Measurements from ENCODE around the gene CRAMP1. TPM values are rescaled to one million over a fixed set of nuclear protein-coding genes. Genes with fewer than 3 reads are reported as not detected.

The CRAMP1 gene
- total and polyA plus RNA-seq, 2 of the 8 experiments (the other 6 are each of a cell fraction or from before 2014, with no cell fraction given) = 19.2 to 23.2 TPM

DNA sequence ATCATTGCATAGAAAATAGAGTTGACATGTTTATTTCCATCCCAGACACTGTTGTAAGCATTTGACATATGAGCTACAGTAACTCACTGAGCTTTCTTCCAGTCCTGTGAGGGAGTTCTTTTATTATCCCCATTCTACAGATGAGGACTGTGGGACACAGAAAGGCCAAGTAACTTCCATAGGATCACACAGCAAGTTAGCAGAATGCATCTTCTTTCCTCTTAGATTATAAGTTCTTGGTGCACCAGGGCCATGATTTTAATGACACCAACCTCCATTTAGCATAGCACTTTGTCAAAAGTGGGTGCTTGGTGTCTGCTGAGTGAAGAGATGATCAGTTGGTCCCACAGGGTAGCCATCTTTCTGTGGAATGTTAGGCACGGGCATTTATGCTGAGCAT, 78.7 kb downstream of the CRAMP1 start:
- no peaks in the 10 kb centered on the region for H3K27me3 ChIP-seq (replicated peaks in 1 of 4; ENCODE audit: control insufficient read depth in 3 of 4, extremely low read depth in 1 of 4, insufficient read depth in 3 of 4, low read length in 3 of 4)
- no peak overlapping the region for H4K91ac ChIP-seq (replicated peaks; ENCODE audit: insufficient read length, low read length)
- no peak overlapping the region for H3K4me2 ChIP-seq (ENCODE audit: insufficient read depth in 1 of 2, low read depth in 2 of 2, low read length in 2 of 2)
- H3K27ac ChIP-seq (ENCODE audit: low read depth, low read length) = no peak overlapping the region
- no peak for TF ChIP-seq JUND (IDR thresholded peaks at IDR 0.05; ENCODE audit: low read length)
- no peak for TF ChIP-seq TCF12 (IDR thresholded peaks at IDR 0.05; ENCODE audit: low read depth, low read length)
- TF ChIP-seq RFX5 (IDR thresholded peaks at IDR 0.05; ENCODE audit: borderline replicate concordance, low read depth, low read length) = no peak
- TF ChIP-seq TAF1 (IDR thresholded peaks at IDR 0.05; ENCODE audit: low read depth, low read length) = no peak
- TF ChIP-seq CHD1 (IDR thresholded peaks at IDR 0.05; ENCODE audit: low read depth, low read length) = no peak
- no peak for TF ChIP-seq NRF1 (IDR thresholded peaks at IDR 0.05; ENCODE audit: low read depth, low read length)
- TF ChIP-seq EZH2 (IDR thresholded peaks at IDR 0.05; ENCODE audit: low read depth, low read length, severe bottlenecking) = no peak
- TF ChIP-seq YY1 (IDR thresholded peaks at IDR 0.05; ENCODE audit: low read depth, low read length) = no peak
- TF ChIP-seq SIX5 (IDR thresholded peaks at IDR 0.05; ENCODE audit: low read depth, low read length) = no peak
- no peak overlapping the region for H3K14ac ChIP-seq (ENCODE audit: insufficient read length)
- H3K36me3 ChIP-seq (ENCODE audit: control insufficient read depth in 2 of 4, insufficient read depth in 4 of 4, low read length in 3 of 4) = peaks cover 33 to 77% (median 72%) of the 10 kb centered on the region in 4 experiments
- H2BK15ac ChIP-seq (ENCODE audit: low read length) = no peak overlapping the region
- H3K56ac ChIP-seq (replicated peaks; ENCODE audit: insufficient read length, low read depth, low read length) = no peak overlapping the region
- no peak overlapping the region for H4K8ac ChIP-seq (ENCODE audit: extremely low read depth, insufficient read depth, low read length)
- H4K5ac ChIP-seq (ENCODE audit: insufficient read length, low read depth, low read length) = no peak overlapping the region
- H3K9ac ChIP-seq (replicated peaks in 1 of 4; ENCODE audit: extremely low read depth in 1 of 4, low read depth in 3 of 4, low read length in 3 of 4) = no peak overlapping the region
- peaks cover 16 to 83% of the 10 kb centered on the region in 2 experiments for H3K79me2 ChIP-seq (ENCODE audit: control insufficient read depth in 1 of 2, insufficient read depth in 2 of 2, low read length in 2 of 2)
- DNase-seq (ENCODE audit: low read depth in 1 of 2, low spot score in 2 of 2) (no peak), FAIRE-seq (no peak)
- H2BK12ac ChIP-seq (ENCODE audit: low read depth, low read length) = no peak overlapping the region
- H3K23ac ChIP-seq (ENCODE audit: insufficient read length) = no peak overlapping the region
- H3K4ac ChIP-seq (replicated peaks; ENCODE audit: insufficient read length, low read depth, low read length) = no peak overlapping the region
- H2BK20ac ChIP-seq (ENCODE audit: low read length) = no peak overlapping the region
- H2BK5ac ChIP-seq (ENCODE audit: low read depth, low read length) = no peak overlapping the region
- H2BK120ac ChIP-seq (replicated peaks; ENCODE audit: low read depth, low read length) = no peak overlapping the region
- no peak overlapping the region for H3K4me3 ChIP-seq (ENCODE audit: extremely low read depth in 1 of 4, insufficient read depth in 2 of 4, low read depth in 3 of 4, low read length in 4 of 4)
- 92% methylated on average over 1 of the region's 1 CpG; no CpG with 5 or more reads in 1 of the 2 experiments for WGBS, 2 experiments (ENCODE audit: extremely low coverage in 1 of 2, insufficient coverage in 1 of 2, insufficient read length in 1 of 2, insufficient replicate concordance in 2 of 2, low coverage in 1 of 2, low lambda C conversion rate in 2 of 2, missing lambda C conversion rate in 1 of 2)
- H3K9me3 ChIP-seq (ENCODE audit: insufficient read depth in 2 of 2, low read depth in 1 of 2, low read length in 1 of 2) = no peaks in the 10 kb centered on the region
- ChIA-PET CTCF (ENCODE audit: partially characterized antibody) (interaction anchor here (0.7 to 1.6 kb wide), 6 partner anchors 9 to 74 kb away, joined by 3 to 7 read pairs (median 4); no protein-coding TSS in a partner anchor), POLR2A (ENCODE audit: partially characterized antibody) (interaction anchor here (0.5 to 2.4 kb wide), 4 partner anchors 10 to 20 kb away, joined by 3 to 7 read pairs (median 6); partner anchors contain the start of gene MAPK8IP3)
- no peak overlapping the region for H3K18ac ChIP-seq (ENCODE audit: extremely low read depth, low read length)
- peaks cover 28 to 31% of the 10 kb centered on the region in 2 experiments for H4K20me1 ChIP-seq (replicated peaks in 1 of 2; ENCODE audit: control insufficient read depth in 1 of 2, insufficient read depth in 2 of 2, low read length in 2 of 2)
- H3K79me1 ChIP-seq (ENCODE audit: low read depth, low read length) = peaks cover 13% of the 10 kb centered on the region
- no peaks in the 10 kb centered on the region; the same call in 1 of the 2 replicates for H3K23me2 ChIP-seq (ENCODE audit: low read depth, low read length)
- H2AFZ ChIP-seq (ENCODE audit: low read length) = no peak overlapping the region
- H2AK5ac ChIP-seq (ENCODE audit: low read depth, low read length) = no peak overlapping the region
- H3K4me1 ChIP-seq (replicated peaks in 1 of 4; ENCODE audit: control insufficient read depth in 3 of 4, insufficient read depth in 4 of 4, low read length in 3 of 4) = no peaks in the 10 kb centered on the region
